Inflammatory macrophage treated with lipopolysaccharide for 4 hours (primary cell): Measurements from ENCODE around the gene MOV10.
A peak's percentile ranks its signal among the peaks of the same experiment; 100 is the strongest.

Experiments
- DNase-seq: peaks from one replicate; pipeline ENCODE4 v3.0.0-alpha.2; 2020

MOV10 gene

DNA sequence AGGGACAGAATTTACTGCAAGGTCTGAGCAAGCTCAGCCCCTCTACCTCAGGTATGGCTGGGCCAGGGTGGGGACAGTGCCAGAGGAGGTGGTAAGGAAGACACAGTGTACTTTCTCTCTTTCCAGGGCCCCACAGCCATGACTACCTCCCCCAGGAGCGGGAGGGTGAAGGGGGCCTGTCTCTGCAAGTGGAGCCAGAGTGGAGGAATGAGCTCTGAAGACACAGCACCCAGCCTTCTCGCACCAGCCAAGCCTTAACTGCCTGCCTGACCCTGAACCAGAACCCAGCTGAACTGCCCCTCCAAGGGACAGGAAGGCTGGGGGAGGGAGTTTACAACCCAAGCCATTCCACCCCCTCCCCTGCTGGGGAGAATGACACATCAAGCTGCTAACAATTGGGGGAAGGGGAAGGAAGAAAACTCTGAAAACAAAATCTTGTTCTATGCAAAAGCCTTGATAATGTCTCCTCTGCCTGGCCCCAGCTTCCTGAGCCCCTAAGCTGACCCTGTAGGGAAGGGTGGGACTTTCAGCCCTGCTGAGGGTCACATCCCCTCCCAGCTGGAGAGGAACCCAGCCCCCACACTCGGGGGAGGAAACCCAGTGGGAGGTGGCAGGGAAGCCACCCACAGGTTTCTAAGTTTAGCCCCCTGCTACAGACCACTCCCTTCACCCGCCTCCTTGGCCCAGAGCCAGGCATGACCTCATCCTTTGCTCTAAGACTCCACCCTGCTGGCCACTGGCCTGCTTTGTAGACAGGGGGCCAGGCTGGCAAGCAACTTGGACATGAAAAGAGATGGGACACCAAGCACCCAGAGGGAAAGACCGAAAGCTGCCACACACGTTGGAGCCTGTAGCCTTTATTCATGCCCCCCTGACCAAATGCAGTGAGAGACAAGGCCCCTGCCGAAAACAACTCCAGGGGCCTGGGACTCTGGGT is 26.1 kb downstream of the MOV10 start:
- DNase-seq: peak; percentile 83

DNA sequence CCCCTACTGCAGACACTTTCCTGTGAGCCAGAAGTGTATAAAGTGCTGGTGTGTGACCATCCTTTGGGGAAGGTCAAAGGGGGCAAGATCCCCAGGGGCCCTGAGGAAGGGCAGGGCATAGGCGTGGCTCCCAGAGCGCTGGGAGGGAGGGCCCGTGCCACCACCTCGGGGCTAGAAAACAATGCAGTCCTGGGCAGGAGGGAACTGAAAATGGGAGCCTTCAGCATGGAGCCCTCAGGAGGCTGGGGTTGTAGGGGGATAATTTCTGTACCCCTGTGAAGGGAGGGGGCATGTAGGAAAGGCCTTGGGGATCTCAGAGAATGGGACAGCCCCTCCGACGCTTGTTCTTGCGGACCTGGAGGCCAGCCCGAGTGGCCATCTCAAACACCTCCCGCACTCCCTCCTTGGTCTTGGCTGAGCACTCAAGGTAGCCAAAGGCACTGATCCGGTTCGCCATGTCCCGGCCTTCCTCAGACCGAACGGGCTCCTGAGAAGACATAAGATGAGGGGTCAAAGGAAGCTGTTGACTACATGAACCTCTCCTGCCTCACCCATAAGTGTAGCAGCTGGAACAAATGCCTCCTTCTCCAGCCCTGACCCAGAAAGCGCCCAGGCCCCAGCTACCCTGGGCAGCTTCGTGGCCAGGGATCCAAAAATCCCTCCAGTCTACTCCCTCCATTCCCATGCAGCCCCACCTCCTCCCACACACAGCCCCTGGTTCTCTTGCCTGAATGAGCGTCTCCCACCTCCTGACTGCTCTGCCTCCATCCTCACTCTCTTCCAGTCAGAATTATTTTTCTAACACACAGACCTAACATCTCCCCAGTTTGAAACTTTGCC is 27.0 kb downstream of the MOV10 start:
- no peak for DNase-seq

DNA sequence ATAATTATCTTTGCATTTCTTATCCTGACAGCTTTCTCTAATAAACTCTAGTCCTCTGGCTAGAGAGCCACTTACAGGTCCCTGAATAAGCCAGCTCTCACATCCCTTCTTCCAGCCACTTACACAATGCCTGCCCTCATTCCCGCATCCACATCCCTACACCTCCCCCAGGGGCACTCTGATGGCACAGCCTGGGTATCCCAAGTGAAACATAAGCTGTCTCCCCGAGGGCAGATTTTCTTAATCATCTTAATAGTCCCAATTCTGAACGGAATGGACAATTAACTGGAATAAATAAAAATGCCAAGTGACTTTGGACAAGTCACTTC is 27.6 kb downstream of the MOV10 start:
- DNase-seq: no peak

DNA sequence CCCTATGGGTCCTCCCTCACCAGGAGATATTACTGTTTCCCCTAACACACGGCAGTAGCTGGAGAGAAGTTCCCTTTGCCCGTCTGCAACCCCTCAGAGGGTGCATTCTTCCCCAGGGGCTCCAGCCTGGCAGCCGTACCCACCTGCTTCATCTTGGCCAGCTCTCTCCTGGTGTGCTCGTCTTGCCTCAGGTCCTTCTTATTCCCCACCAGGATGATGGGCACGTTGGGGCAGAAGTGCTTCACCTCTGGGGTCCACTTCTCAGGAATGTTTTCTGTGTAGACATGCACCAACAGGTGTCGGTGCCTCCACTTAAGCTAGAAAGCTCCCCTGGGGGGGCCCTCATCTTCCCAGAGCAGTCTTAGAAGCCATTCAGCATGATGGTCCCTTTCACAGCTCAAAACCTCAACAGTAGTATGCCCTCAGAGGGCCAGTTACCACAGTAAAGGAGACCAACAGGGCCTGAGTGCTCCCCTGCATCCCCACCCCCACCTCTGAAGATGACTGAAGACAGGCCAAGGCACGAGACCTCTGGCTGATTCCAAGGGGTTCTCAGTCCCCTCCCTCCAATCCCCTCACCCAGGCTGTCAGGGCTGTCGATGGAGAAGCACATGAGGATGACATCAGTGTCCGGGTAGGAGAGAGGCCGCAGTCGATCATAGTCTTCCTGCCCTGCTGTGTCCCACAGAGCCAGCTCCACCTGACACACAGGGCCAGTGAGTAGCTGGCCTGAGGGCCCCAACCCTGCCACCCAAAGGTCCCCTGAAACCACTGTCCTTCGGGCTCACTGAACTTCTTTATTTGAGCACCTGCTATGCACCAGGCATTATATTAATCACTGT is 28.2 kb downstream of the MOV10 start:
- DNase-seq: no peak

DNA sequence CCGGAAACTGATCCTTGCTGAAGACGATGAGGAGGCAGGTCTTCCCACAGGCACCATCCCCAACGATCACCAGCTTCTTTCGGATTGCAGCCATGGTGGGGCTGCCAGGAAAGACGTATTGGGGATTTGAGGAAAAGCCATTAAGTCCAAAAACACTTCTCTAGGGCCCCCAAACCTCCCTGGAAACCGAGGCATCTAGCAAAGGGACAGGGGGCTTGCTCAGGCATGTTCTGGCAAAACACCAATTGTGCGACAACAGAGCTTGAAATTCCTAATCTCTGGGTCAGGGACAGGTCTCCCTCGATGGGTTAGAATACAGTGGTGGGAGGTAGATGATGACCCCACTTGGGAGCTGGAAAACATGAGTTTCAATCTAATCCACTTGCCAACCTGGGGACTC is 29.2 kb downstream of the MOV10 start:
- no peak for DNase-seq

DNA sequence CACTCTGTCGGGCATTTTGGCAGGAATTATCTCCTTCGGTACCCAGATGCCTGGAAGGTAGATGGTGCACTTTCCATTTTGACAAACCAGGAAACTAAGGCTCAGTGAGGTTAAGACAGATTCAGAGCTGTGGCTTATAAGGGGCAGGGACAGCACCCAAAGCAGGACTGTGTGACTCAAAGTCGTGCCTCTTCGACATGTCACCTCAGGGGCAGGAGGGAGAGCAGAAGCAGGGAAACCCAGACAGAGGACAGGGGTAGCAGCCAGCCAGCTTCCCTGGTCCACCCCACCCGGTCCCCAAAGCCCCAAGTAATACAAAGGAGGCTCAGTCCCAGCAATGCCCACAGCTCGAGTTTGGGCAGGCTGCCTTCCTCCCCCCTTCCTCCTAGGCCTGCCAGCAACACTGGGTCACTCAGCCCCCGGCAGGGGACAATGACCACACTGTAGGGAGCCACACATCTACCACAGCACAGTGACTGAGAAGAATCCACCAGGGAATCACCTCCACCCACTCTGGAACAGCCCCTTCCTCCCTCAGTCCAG is 30.0 kb downstream of the MOV10 start:
- no peak for DNase-seq

DNA sequence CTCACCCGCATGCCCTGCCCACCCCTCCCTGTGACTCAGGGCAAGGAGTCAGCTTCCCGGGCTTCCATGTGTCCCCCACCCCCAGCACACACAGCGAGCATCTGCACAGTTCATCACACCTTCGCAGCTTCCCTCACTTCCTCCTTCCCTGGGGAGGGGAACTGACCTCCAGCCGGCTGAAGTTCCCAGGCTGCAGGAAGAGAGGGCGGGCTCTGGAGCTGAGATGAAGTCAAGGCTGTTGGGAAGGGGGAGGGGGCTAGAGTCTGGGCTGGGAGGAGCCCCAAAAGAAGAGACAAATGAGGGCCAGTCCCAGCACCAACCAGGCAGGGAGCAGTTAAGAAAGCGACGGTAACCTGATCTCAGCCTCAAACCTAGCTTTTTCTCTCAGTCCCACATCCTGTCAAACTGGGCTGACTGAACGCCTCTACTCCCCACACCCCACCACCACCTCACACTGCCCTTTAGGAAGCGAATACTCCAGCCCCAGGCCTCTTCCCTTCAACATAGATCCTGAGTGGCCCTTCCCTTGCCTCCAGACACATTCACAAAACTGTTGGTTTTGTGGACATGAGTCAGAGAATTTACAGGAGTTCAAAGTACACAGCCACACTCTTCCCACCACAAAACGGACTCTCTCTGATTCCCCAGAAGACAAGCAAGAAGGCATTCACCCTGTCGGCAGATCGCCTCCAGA is 30.6 kb downstream of the MOV10 start:
- peak; percentile 79 for DNase-seq

DNA sequence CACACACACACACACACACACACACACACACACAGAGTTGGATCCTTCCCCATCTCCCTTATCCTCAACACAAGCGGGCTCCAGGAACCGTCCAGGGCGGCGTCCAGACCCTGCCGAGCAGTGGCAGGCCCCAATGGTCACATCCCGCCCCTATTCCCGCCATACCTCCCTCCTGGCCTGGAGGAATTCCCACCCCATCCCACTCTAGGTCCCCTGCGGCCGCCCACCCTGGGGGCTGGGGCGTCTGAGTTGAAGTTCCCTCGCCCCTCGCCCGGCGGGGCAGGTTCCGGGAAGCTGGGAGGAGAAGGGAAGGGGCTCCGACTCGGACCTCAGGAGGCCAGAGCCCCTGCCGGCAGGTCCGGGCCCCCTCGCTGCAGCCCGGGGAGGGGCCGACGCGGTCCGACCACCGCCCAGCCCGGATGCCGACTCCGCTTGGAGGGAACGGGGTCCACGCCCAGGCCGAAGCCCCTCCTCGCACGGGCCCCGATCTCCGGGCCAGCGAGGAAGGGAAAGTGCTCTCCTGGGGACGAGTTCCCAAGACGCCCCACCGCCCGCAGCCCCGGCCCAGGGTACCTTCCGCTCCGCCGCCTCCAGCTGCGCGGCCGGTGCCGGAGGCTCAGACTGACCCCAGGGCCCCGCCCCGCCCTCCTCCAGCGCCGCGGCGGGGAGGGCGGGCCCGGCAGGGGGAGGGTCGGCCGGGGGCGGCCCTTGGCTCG is 32.2 kb downstream of the MOV10 start, which contains the start of gene RHOC:
TSS of gene RHOC (minus strand) at position 623 of the 716 bp plus-strand sequence. CDS start 3,328 bp downstream, outside the sequence.
- DNase-seq: peak; percentile 69

DNA sequence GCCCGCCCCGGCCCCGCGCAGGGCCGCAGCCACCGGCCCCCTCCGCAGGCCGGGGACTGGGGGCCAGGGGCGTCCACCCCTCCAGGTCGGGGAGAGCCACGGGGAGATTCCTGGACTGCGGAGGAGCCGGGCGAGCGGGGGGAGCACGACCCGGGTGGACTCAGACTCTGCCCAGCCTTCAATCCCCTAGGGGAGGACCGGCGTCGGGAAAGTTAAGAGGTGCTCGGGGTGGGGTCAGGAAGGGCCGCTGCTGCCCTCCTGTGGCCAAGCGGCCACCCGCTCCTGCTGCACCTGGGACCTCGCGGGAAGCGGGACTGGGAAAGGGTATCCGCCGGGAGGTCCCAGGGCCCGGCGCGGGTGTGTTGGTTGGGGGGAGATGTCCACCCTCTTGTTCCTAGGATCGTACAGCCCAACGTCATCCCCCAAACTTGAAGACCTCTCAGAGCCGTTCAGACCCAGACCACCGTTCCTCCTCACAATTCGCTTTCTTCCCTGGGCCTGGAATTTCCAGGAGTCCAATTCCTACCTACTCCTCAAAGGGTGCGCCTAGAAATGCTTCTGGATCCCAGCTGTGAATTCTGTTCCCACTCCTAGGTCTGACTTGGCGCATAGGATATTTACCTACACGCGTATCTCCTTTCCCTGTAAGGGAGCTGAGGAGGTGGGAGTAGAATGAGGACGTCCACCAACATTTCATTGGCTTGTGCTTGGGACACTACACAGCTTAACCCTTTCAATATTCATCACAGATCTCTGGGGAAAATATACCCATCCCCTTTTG is 33.0 kb downstream of the MOV10 start:
- peak; percentile 81 for DNase-seq

DNA sequence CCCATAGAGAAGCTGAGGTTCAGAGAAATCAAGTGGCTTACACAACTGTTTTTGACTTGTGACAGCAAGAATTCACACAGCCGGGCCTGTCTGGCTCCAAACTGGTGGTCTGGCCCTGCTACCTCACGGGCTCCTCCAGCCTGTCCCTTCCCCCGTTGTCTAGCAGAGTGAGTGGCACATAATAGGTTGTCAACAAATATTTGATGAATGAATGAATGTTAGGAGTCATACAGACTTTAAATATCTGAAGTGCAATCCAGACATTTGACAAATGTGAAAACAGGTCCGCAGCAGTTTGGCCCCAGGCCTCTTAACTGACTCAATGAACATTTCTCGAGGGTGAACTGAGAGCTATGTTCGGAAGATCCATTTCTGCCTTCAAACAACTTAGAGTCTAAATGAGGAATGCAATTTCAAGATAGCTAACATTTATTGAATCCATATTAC is 33.6 kb downstream of the MOV10 start:
- no peak for DNase-seq

DNA sequence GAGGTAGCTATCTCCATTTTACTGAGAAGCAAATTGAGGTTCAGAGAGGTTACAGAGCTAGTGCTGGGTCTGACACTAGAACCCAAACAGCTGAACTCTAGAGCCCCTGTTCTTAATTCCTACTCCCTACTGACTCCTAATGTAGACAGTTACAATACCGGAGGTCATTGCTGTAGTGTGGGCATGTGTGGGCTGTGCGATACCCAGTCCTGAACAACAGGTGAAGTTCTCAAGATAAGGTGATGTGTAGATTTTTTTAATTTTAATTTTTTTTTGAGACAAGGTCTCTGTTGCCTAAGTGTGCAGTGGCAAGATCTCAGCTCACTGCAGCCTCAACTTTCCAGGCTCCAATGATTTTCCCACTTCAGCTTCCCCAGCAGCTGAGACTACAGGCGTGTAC is 34.0 kb downstream of the MOV10 start:
- DNase-seq: no peak

DNA sequence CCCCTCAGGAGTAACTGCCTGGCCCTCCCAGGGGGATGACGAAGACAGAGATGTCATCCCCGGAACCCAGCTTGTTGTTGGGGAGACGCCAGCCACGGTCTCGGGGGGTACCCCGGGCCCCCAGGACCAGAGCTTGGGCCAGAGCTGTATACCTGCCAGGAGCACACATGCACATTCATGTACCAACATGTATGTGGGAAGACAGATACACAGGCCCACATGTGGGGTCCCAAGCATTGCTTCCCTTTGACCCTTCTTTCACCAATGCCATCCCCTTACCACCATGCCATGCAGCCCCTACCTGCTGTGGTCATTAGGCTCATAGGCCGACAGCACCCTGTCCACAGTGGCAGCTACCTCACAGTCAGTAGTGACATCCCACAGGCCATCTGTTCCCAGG is 35.7 kb downstream of the MOV10 start:
- no peak for DNase-seq

DNA sequence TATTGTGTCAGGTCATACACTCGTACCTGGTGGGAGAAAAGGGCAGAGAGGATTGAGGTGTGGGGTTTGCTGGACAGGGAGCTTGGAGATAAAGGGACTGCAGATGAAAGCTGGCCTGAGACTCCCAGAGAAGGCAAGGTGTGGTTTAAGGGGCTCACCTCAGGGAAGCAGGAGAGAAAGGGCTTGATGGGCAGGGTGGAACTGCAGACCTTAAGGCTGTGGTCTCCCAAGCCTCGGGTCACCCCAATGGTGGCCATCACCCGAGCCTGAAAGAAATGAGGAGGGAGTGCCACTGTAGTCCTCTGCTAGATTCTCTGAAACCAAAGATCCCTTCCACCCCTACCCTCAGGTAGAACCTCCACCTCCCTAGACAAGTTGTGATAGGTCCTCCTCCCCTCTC is 36.1 kb downstream of the MOV10 start:
- no peak for DNase-seq

DNA sequence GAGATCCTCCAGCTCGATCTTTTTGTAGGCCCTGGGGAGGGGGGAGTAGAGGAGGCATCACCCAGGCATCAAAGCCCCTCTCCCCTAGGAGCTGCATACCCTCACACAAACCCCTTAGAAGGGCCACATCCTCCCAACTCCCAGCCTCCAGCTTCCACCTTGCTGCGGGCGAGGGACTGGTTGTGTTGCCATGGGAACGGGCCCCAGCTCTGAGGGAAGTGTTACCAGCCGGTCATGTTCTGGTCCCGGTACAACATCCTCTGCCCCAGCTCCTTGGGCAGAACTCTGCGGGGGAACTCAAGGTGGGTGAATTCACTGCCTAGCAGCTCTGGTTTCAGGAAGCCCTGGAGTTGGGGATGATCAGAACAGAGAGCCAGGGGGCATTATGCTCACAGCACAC is 36.6 kb downstream of the MOV10 start:
- DNase-seq: no peak

DNA sequence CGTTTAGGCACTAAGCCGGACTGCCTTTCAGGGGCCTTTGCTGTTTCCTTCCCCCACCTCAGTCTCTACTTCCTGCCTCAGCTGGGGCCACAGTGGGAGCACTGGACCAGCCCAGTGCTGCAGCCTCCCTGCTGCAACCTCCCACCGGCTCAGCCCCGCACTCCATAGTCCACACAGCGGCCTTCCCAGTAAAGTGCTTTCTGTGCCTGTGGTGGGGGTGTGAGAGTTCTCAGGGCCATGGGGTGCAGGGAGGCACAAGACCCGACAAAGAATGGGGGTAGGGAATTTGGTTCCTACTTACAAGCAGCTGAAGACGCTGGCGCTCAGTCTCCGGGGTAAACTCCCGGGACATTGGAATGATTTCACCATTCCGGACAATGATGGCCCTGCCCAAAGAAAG is 37.2 kb downstream of the MOV10 start:
- DNase-seq: no peak

DNA sequence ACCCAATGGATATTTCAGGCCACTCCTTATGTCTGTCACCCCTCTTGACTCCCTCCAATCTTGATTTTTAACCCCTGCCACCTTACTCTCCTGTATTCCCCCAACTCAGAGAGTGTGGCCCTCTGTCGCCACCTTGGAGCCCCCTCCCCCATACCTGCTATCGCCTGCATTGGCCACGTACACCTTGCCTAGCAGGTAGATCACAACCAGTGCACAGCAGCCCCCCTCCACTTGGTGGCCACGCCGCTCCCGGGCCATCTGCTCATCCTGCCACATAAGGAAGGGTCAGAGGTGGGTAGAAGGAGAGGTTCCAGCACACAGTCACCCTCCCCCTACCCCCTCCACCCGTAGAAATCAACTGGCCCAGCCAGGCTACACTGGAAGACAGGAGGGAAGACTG is 37.7 kb downstream of the MOV10 start:
- DNase-seq: no peak

DNA sequence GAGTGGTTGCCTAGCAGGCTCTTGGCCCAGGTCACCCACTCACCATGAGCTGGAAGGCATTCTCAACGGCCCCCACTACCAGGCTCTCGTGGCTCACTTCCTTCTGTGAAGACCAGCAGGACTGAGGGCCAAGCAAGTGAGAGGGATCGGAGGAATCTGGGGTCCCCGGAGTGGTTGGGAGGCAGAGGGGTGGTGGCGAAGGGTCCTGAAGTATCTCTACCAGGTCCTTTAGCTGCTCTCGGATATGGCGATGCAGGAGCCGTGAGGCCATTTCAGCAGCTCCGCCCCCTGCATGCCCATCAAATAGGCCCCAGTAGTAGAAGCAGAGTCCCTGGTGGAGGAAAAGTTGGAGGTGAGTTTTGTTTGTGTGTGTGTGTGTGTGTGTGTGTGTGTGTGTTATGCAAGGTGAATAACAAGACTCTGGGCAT is 38.3 kb downstream of the MOV10 start:
- no peak for DNase-seq

DNA sequence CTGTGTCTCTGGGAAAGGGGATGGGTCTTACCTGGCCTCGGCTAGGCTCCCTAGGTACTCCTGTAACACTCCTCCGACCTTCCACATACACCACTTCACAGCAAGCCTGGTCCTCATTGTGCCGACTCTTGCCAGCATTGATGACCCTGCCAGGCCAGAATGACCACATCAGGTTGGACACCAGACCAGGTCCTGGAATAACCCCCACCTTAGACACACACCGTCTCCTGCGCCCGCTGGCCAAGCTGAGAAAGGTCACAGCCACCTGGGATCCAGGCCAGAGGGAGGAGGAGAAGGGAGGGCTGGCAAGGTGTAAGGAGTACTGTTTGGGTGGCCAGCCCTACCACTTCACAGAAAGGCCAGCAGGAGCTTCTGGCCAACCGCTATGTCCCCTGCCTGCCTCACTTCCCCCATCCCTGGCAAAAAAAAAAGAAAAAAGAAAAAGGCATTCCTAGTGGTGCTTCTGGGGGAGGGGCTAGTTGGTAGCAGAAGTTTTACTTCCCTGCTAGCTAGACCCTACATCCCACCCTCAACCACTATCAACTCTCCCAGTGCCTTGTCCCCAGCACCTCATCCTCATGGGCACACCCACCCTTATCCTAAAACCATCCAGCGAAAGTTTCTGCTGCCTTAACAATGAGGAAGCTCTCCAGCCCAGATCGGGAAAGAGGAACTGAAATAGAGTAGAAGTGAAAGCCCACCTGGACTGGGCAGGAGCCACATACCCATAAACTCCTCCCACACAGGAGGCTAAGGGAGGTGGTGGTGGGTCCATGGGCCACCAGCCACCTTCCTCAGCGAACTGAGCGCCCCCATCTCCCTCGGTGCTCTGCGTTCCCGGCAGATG is 39.2 kb downstream of the MOV10 start:
- peak; percentile 69 for DNase-seq
